DND-41 (cell line): ENCODE data around the gene B4GALT1.

Source experiments
- ATAC-seq: fragments of 200-7000 bp; cut with Tn5 transposase; 3 replicates; pipeline ENCODE4 v1.9.1; 2021; ENCODE audit warnings: low read depth; ENCODE audit not compliant: insufficient read depth
- DNase-seq: peaks from one replicate; pipeline ENCODE4 v3.0.0-alpha.2; 2020
- H2AFZ ChIP-seq: 2 replicates; pipeline ENCODE4 v1.6.0; 2012; ENCODE audit warnings: low read depth, low read length
- H3K27ac ChIP-seq: 2 replicates; pipeline ENCODE4 v1.5.1; 2012; ENCODE audit warnings: low read length, inconsistent platforms
- H3K27me3 ChIP-seq: fragments of 200-600 bp; sonication (generic); 2 replicates; pipeline ENCODE4 v1.6.0; 2012; ENCODE audit warnings: low read length, mild to moderate bottlenecking, inconsistent platforms; ENCODE audit not compliant: insufficient read depth, poor library complexity
- H3K36me3 ChIP-seq: 2 replicates; pipeline ENCODE4 v1.5.1; 2012; ENCODE audit warnings: low read length, inconsistent platforms; ENCODE audit not compliant: insufficient read depth
- H3K4me1 ChIP-seq: 2 replicates; pipeline ENCODE4 v1.5.1; 2012; ENCODE audit warnings: mild to moderate bottlenecking, low read length; ENCODE audit not compliant: insufficient read depth
- H3K4me2 ChIP-seq: 2 replicates; pipeline ENCODE4 v1.6.0; 2012; ENCODE audit warnings: mild to moderate bottlenecking, moderate library complexity, low read length, inconsistent platforms; ENCODE audit not compliant: insufficient read depth
- H3K4me3 ChIP-seq, 2 experiments: fragments of 200-600 bp in 1 of 2; shearing (Covaris generic) in 1 of 2; 2 replicates each; pipeline ENCODE4 v1.5.1; 2012 to 2016; ENCODE audit warnings: inconsistent platforms in 2 of 2, low read length in 2 of 2, mild to moderate bottlenecking in 2 of 2, low read depth in 1 of 2, moderate library complexity in 1 of 2
- H3K79me2 ChIP-seq: 2 replicates; pipeline ENCODE4 v1.6.0; 2012; ENCODE audit warnings: low read length, inconsistent platforms; ENCODE audit not compliant: insufficient read depth
- H3K9ac ChIP-seq: 2 replicates; pipeline ENCODE4 v1.6.0; 2012; ENCODE audit warnings: low read depth, mild to moderate bottlenecking, inconsistent platforms, low read length, moderate library complexity
- H3K9me3 ChIP-seq: 2 replicates; pipeline ENCODE4 v1.5.1; 2012; ENCODE audit warnings: low read length, moderate library complexity, mild to moderate bottlenecking, inconsistent platforms; ENCODE audit not compliant: insufficient read depth, severe bottlenecking
- H4K20me1 ChIP-seq: 2 replicates; pipeline ENCODE4 v1.6.0; 2012; ENCODE audit warnings: low read length; ENCODE audit not compliant: insufficient read depth
- CTCF ChIP-seq: IDR thresholded peaks from 2 replicates; pipeline ENCODE4 v1.5.1; 2012; ENCODE audit warnings: borderline replicate concordance, low read length, moderate library complexity, mild to moderate bottlenecking; ENCODE audit not compliant: poor library complexity, severe bottlenecking; ENCODE audit errors: extremely low read depth
- EZH2 ChIP-seq: IDR thresholded peaks from 3 replicates; pipeline ENCODE4 v1.6.1; 2012; ENCODE audit warnings: borderline replicate concordance, low read depth, mild to moderate bottlenecking, moderate library complexity, low read length, inconsistent platforms; ENCODE audit not compliant: severe bottlenecking

B4GALT1 gene

GRCh38 chr9:33142535-33142934 lies 24.6 kb downstream of the B4GALT1 start:
- Histone ChIP-seq H3K36me3 (no peaks in the 10 kb centered on the region), H3K4me1 (peaks cover 3% of the 10 kb centered on the region; the same call in 1 of the 2 replicates)
- peak; percentile 55; the same call in 1 of the 3 replicates for ATAC-seq

GRCh38 chr9:33140401-33141360 lies 26.5 kb downstream of the B4GALT1 start:
- H3K27ac ChIP-seq = no peak overlapping the region
- peaks cover 22% of the 10 kb centered on the region for H4K20me1 ChIP-seq
- no peaks in the 10 kb centered on the region for H3K27me3 ChIP-seq
- DNase-seq = no peak
- H3K79me2 ChIP-seq = peaks cover 7% of the 10 kb centered on the region; the same call in 1 of the 2 replicates
- peaks cover 3% of the 10 kb centered on the region; the same call in 1 of the 2 replicates for H3K4me1 ChIP-seq
- H3K36me3 ChIP-seq = no peaks in the 10 kb centered on the region
- H2AFZ ChIP-seq = no peak overlapping the region
- no peak overlapping the region for H3K4me3 ChIP-seq
- ATAC-seq = no peak; the same call in 2 of the 3 replicates
- no peak for TF ChIP-seq EZH2
- TF ChIP-seq CTCF = no peak
- H3K9ac ChIP-seq = no peak overlapping the region
- no peaks in the 10 kb centered on the region for H3K9me3 ChIP-seq
- H3K4me2 ChIP-seq = no peak overlapping the region

More at GRCh38 chr9:33142535-33142934, 24.6 kb downstream of the B4GALT1 start:
- Histone ChIP-seq H3K9me3 (no peaks in the 10 kb centered on the region), H2AFZ (no peak overlapping the region), H3K4me3 (no peak overlapping the region), H3K27me3 (no peaks in the 10 kb centered on the region), H3K4me2 (no peak overlapping the region), H4K20me1 (peaks cover 20% of the 10 kb centered on the region; the same call in 1 of the 2 replicates), H3K79me2 (peaks cover 7% of the 10 kb centered on the region; the same call in 1 of the 2 replicates), H3K27ac (no peak overlapping the region), H3K9ac (no peak overlapping the region)
- no peak for DNase-seq
- no peak for TF ChIP-seq EZH2
- TF ChIP-seq CTCF = no peak

- peaks cover 3% of the 10 kb centered on the region; the same call in 1 of the 2 replicates for H3K79me2 ChIP-seq
Measured at GRCh38 chr9:33139421-33140228, 27.5 kb downstream of the B4GALT1 start.

More at GRCh38 chr9:33139421-33140228, 27.5 kb downstream of the B4GALT1 start:
- H3K27me3 ChIP-seq = no peaks in the 10 kb centered on the region
- no peak for ATAC-seq
- H3K4me3 ChIP-seq = no peak overlapping the region
- no peak for DNase-seq
- no peaks in the 10 kb centered on the region for H3K36me3 ChIP-seq
- no peak for TF ChIP-seq CTCF
- no peak for TF ChIP-seq EZH2
- H2AFZ ChIP-seq = no peak overlapping the region
- no peaks in the 10 kb centered on the region for H3K9me3 ChIP-seq
- peaks cover 3% of the 10 kb centered on the region; the same call in 1 of the 2 replicates for H3K4me1 ChIP-seq
- H4K20me1 ChIP-seq = peaks cover 22% of the 10 kb centered on the region
- no peak overlapping the region for H3K9ac ChIP-seq
- no peak overlapping the region for H3K27ac ChIP-seq
- no peak overlapping the region for H3K4me2 ChIP-seq
